ENCODE measurements around the gene FSTL3. TPM values are rescaled to one million over a fixed set of nuclear protein-coding genes. Genes with fewer than 3 reads are reported as not detected.

Gene FSTL3
- polyA plus RNA-seq, 4 donors: 4.0 to 31.9 (median 17.7) TPM

- FAIRE-seq (no peak), DNase-seq (peak in 1 of 2 donors; percentile 89)
- H3K9me3 ChIP-seq (ENCODE audit: control insufficient read depth in 2 of 2, insufficient read depth in 1 of 2, low read depth in 1 of 2, low read length in 1 of 2): no peaks in the 10 kb centered on the region
- 49 to 60% (median 50%) methylated on average over 43 to 54 of the region's 54 CpGs for WGBS, 3 donors
- peaks cover 0 to 27% (median 7%) of the 10 kb centered on the region in 3 donors for H3K4me1 ChIP-seq (ENCODE audit: control insufficient read depth in 3 of 3, insufficient read depth in 2 of 3, low read depth in 1 of 3, low read length in 2 of 3)
- peaks cover 0 to 20% (median 0%) of the 10 kb centered on the region in 3 donors for H3K36me3 ChIP-seq (ENCODE audit: control insufficient read depth in 3 of 3, insufficient read depth in 2 of 3, low read depth in 1 of 3, low read length in 3 of 3)
- peak overlapping the region in 2 of 3 donors; percentile 76 to 96 for H3K27ac ChIP-seq (ENCODE audit: low read depth in 1 of 3, low read length in 2 of 3)
- H3K4me3 ChIP-seq (ENCODE audit: low read depth in 1 of 3, low read length in 3 of 3): peak overlapping the region in 1 of 3 donors; percentile 31
- H3K27me3 ChIP-seq (ENCODE audit: control insufficient read depth in 3 of 3, insufficient read depth in 3 of 3, low read length in 3 of 3): peaks cover 0 to 6% (median 5%) of the 10 kb centered on the region in 3 donors
These were observed 5.1 kb downstream of the FSTL3 start for GRCh38 chr19:681029-682019.

- Histone ChIP-seq H3K4me1 (ENCODE audit: control insufficient read depth in 3 of 3, insufficient read depth in 2 of 3, low read depth in 1 of 3, low read length in 2 of 3) (peaks cover 0 to 14% (median 7%) of the 10 kb centered on the region in 3 donors), H3K27ac (ENCODE audit: low read depth in 1 of 3, low read length in 2 of 3) (no peak overlapping the region), H3K27me3 (ENCODE audit: control insufficient read depth in 3 of 3, insufficient read depth in 3 of 3, low read length in 3 of 3) (no peaks in the 10 kb centered on the region), H3K4me3 (ENCODE audit: low read depth in 1 of 3, low read length in 3 of 3) (no peak overlapping the region), H3K9me3 (ENCODE audit: control insufficient read depth in 2 of 2, insufficient read depth in 1 of 2, low read depth in 1 of 2, low read length in 1 of 2) (no peaks in the 10 kb centered on the region), H3K36me3 (ENCODE audit: control insufficient read depth in 3 of 3, insufficient read depth in 2 of 3, low read depth in 1 of 3, low read length in 3 of 3) (peaks cover 0 to 20% (median 0%) of the 10 kb centered on the region in 3 donors)
- FAIRE-seq (no peak), DNase-seq (no peak)
- WGBS, 3 donors: 59 to 80% (median 64%) methylated on average over 25 of the region's 25 CpGs
These were observed 6.6 kb downstream of the FSTL3 start for GRCh38 chr19:682678-683320.

- no peak overlapping the region for H3K27ac ChIP-seq (ENCODE audit: low read depth in 1 of 3, low read length in 2 of 3)
- H3K9me3 ChIP-seq (ENCODE audit: control insufficient read depth in 2 of 2, insufficient read depth in 1 of 2, low read depth in 1 of 2, low read length in 1 of 2): peaks cover 0 to 2% of the 10 kb centered on the region in 2 donors
- FAIRE-seq (no peak), DNase-seq (no peak)
- WGBS, 3 donors: 78 to 79% (median 79%) methylated on average over 24 to 31 of the region's 31 CpGs
- no peaks in the 10 kb centered on the region for H3K27me3 ChIP-seq (ENCODE audit: control insufficient read depth in 3 of 3, insufficient read depth in 3 of 3, low read length in 3 of 3)
- peaks cover 0 to 2% (median 2%) of the 10 kb centered on the region in 3 donors for H3K4me1 ChIP-seq (ENCODE audit: control insufficient read depth in 3 of 3, insufficient read depth in 2 of 3, low read depth in 1 of 3, low read length in 2 of 3)
- H3K4me3 ChIP-seq (ENCODE audit: low read depth in 1 of 3, low read length in 3 of 3): no peak overlapping the region
- peaks cover 0 to 10% (median 0%) of the 10 kb centered on the region in 3 donors for H3K36me3 ChIP-seq (ENCODE audit: control insufficient read depth in 3 of 3, insufficient read depth in 2 of 3, low read depth in 1 of 3, low read length in 3 of 3)
These were observed 9.3 kb downstream of the FSTL3 start for GRCh38 chr19:685454-685931.

- Histone ChIP-seq H3K27ac (ENCODE audit: low read depth in 1 of 3, low read length in 2 of 3) (no peak overlapping the region), H3K4me1 (ENCODE audit: control insufficient read depth in 3 of 3, insufficient read depth in 2 of 3, low read depth in 1 of 3, low read length in 2 of 3) (no peaks in the 10 kb centered on the region), H3K27me3 (ENCODE audit: control insufficient read depth in 3 of 3, insufficient read depth in 3 of 3, low read length in 3 of 3) (no peaks in the 10 kb centered on the region), H3K9me3 (ENCODE audit: control insufficient read depth in 2 of 2, insufficient read depth in 1 of 2, low read depth in 1 of 2, low read length in 1 of 2) (peaks cover 0 to 2% of the 10 kb centered on the region in 2 donors), H3K4me3 (ENCODE audit: low read depth in 1 of 3, low read length in 3 of 3) (no peak overlapping the region), H3K36me3 (ENCODE audit: control insufficient read depth in 3 of 3, insufficient read depth in 2 of 3, low read depth in 1 of 3, low read length in 3 of 3) (peaks cover 0 to 4% (median 0%) of the 10 kb centered on the region in 3 donors)
- WGBS, 3 donors: 50 to 67% (median 58%) methylated on average over 17 of the region's 17 CpGs
- DNase-seq (no peak), FAIRE-seq (no peak)
These were observed 10.6 kb downstream of the FSTL3 start for GRCh38 chr19:686589-687297.

- WGBS, 3 donors: 80 to 91% (median 87%) methylated on average over 11 of the region's 11 CpGs
- Histone ChIP-seq H3K27me3 (ENCODE audit: control insufficient read depth in 3 of 3, insufficient read depth in 3 of 3, low read length in 3 of 3) (no peaks in the 10 kb centered on the region), H3K9me3 (ENCODE audit: control insufficient read depth in 2 of 2, insufficient read depth in 1 of 2, low read depth in 1 of 2, low read length in 1 of 2) (peaks cover 0 to 2% of the 10 kb centered on the region in 2 donors), H3K4me1 (ENCODE audit: control insufficient read depth in 3 of 3, insufficient read depth in 2 of 3, low read depth in 1 of 3, low read length in 2 of 3) (no peaks in the 10 kb centered on the region), H3K36me3 (ENCODE audit: control insufficient read depth in 3 of 3, insufficient read depth in 2 of 3, low read depth in 1 of 3, low read length in 3 of 3) (no peaks in the 10 kb centered on the region), H3K27ac (ENCODE audit: low read depth in 1 of 3, low read length in 2 of 3) (no peak overlapping the region), H3K4me3 (ENCODE audit: low read depth in 1 of 3, low read length in 3 of 3) (no peak overlapping the region)
- FAIRE-seq (no peak), DNase-seq (no peak)
These were observed 11.5 kb downstream of the FSTL3 start for GRCh38 chr19:687569-688166.

- Histone ChIP-seq H3K36me3 (ENCODE audit: control insufficient read depth in 3 of 3, insufficient read depth in 2 of 3, low read depth in 1 of 3, low read length in 3 of 3) (no peaks in the 10 kb centered on the region), H3K27me3 (ENCODE audit: control insufficient read depth in 3 of 3, insufficient read depth in 3 of 3, low read length in 3 of 3) (no peaks in the 10 kb centered on the region), H3K9me3 (ENCODE audit: control insufficient read depth in 2 of 2, insufficient read depth in 1 of 2, low read depth in 1 of 2, low read length in 1 of 2) (peaks cover 0 to 2% of the 10 kb centered on the region in 2 donors), H3K27ac (ENCODE audit: low read depth in 1 of 3, low read length in 2 of 3) (no peak overlapping the region), H3K4me3 (ENCODE audit: low read depth in 1 of 3, low read length in 3 of 3) (no peak overlapping the region), H3K4me1 (ENCODE audit: control insufficient read depth in 3 of 3, insufficient read depth in 2 of 3, low read depth in 1 of 3, low read length in 2 of 3) (no peaks in the 10 kb centered on the region)
- FAIRE-seq (no peak), DNase-seq (no peak)
- 53 to 67% (median 67%) methylated on average over 15 of the region's 15 CpGs for WGBS, 3 donors
These were observed 12.0 kb downstream of the FSTL3 start for GRCh38 chr19:688214-688613.

GRCh38 chr19:688992-689391, 12.8 kb downstream of the FSTL3 start:
- Histone ChIP-seq H3K27ac (ENCODE audit: low read depth in 1 of 3, low read length in 2 of 3) (no peak overlapping the region), H3K4me1 (ENCODE audit: control insufficient read depth in 3 of 3, insufficient read depth in 2 of 3, low read depth in 1 of 3, low read length in 2 of 3) (no peaks in the 10 kb centered on the region), H3K27me3 (ENCODE audit: control insufficient read depth in 3 of 3, insufficient read depth in 3 of 3, low read length in 3 of 3) (no peaks in the 10 kb centered on the region), H3K9me3 (ENCODE audit: control insufficient read depth in 2 of 2, insufficient read depth in 1 of 2, low read depth in 1 of 2, low read length in 1 of 2) (peaks cover 0 to 2% of the 10 kb centered on the region in 2 donors), H3K36me3 (ENCODE audit: control insufficient read depth in 3 of 3, insufficient read depth in 2 of 3, low read depth in 1 of 3, low read length in 3 of 3) (no peaks in the 10 kb centered on the region), H3K4me3 (ENCODE audit: low read depth in 1 of 3, low read length in 3 of 3) (no peak overlapping the region)
- 64 to 70% (median 65%) methylated on average over 17 of the region's 17 CpGs for WGBS, 3 donors
- no peak for DNase-seq
- no peak for FAIRE-seq

All from small intestine (tissue), 7 donors.